Right atrium auricular region (tissue), 2 donors: ENCODE measurements around the gene NOP9. TPM values are rescaled to one million over a fixed set of nuclear protein-coding genes. Genes with fewer than 3 reads are reported as not detected.
A peak's percentile ranks its signal among the peaks of the same experiment; 100 is the strongest.

Experiments
- DNase-seq: peaks from one replicate; pipeline ENCODE4 v3.0.0-alpha.2; 2019; ENCODE audit warnings: low spot score
- H3K27ac ChIP-seq, 2 donors: fragments of 200-600 bp; sonication (generic); 1 replicate in 1 of 2; 2 replicates in 1 of 2; pipeline ENCODE4 v1.5.1; 2016 to 2019
- H3K27me3 ChIP-seq, 2 donors: fragments of 200-600 bp; sonication (generic); one replicate each; pipeline versions ENCODE4 v1.5.1 to v1.6.0; 2017 to 2019
- H3K36me3 ChIP-seq: fragments of 200-600 bp; sonication (generic); one replicate; pipeline ENCODE4 v1.5.1; 2016
- H3K4me1 ChIP-seq, 2 donors: fragments of 200-600 bp; sonication (generic); one replicate each; pipeline versions ENCODE4 v1.5.1 to v1.6.0; 2017 to 2019
- H3K4me3 ChIP-seq, 2 donors: fragments of 200-600 bp; sonication (generic); 1 replicate in 1 of 2; 2 replicates in 1 of 2; pipeline ENCODE4 v1.5.1; 2017 to 2019; ENCODE audit warnings: mild to moderate bottlenecking in 1 of 2, moderate library complexity in 1 of 2
- H3K9me3 ChIP-seq, 2 donors: fragments of 200-600 bp; sonication (generic); one replicate each; pipeline ENCODE4 v1.5.1; 2019
- CTCF ChIP-seq, 2 donors: fragments of 200-600 bp; sonication (generic); IDR thresholded peaks; one replicate each; pipeline ENCODE4 v1.5.1; 2019; ENCODE audit warnings: antibody characterized with exemption in 2 of 2
- total RNA-seq, 2 donors: library from RNA; depleted of rRNA; stranded (reverse); fragments of >200 nt; gene quantifications; one replicate each; pipeline ENCODE4 v1.1.0, GENCODE V29; 2016

The NOP9 gene
- total RNA-seq, 2 donors from 2014 or later, result 13.9 to 15.5 TPM

GRCh38 chr14:24307156-24307574 lies 7.5 kb downstream of the NOP9 start:
- H3K4me3 ChIP-seq, result no peak overlapping the region
- no peak for DNase-seq
- H3K27ac ChIP-seq, result no peak overlapping the region
- H3K4me1 ChIP-seq, result peaks cover 0 to 30% of the 10 kb centered on the region in 2 donors
- no peak for TF ChIP-seq CTCF (IDR thresholded peaks at IDR 0.05)
- H3K9me3 ChIP-seq, result no peaks in the 10 kb centered on the region
- H3K27me3 ChIP-seq, result no peaks in the 10 kb centered on the region
- H3K36me3 ChIP-seq, result peaks cover 52% of the 10 kb centered on the region

GRCh38 chr14:24307575-24308341 lies 8.1 kb downstream of the NOP9 start, which contains the start of gene CIDEB:
TSS of gene CIDEB (minus strand) at chr14:24307977. CDS start at chr14:24307858, 119 bp downstream.
- TF ChIP-seq CTCF (IDR thresholded peaks at IDR 0.05), result peak; percentile 87 to 90
- Histone ChIP-seq H3K27ac (no peak within 1 kb of the TSS), H3K27me3 (no peaks in the 10 kb centered on the region), H3K36me3 (peaks cover 46% of the 10 kb centered on the region), H3K4me1 (peaks cover 0 to 36% of the 10 kb centered on the region in 2 donors), H3K4me3 (no peak within 1 kb of the TSS), H3K9me3 (no peaks in the 10 kb centered on the region)
- no peak for DNase-seq

GRCh38 chr14:24308342-24309124 lies 8.9 kb downstream of the NOP9 start:
- no peak for DNase-seq
- peaks cover 38% of the 10 kb centered on the region for H3K36me3 ChIP-seq
- H3K27ac ChIP-seq, result no peak overlapping the region
- TF ChIP-seq CTCF (IDR thresholded peaks at IDR 0.05), result peak in 1 of 2 donors; percentile 14
- H3K4me1 ChIP-seq, result peaks cover 0 to 42% of the 10 kb centered on the region in 2 donors
- no peaks in the 10 kb centered on the region for H3K9me3 ChIP-seq
- no peak overlapping the region for H3K4me3 ChIP-seq
- no peaks in the 10 kb centered on the region for H3K27me3 ChIP-seq

- Histone ChIP-seq H3K9me3 (no peaks in the 10 kb centered on the region), H3K36me3 (peaks cover 27% of the 10 kb centered on the region), H3K4me3 (peak within 1 kb of the TSS; percentile 37 to 64), H3K27me3 (no peaks in the 10 kb centered on the region), H3K4me1 (peaks cover 0 to 52% of the 10 kb centered on the region in 2 donors), H3K27ac (peak within 1 kb of the TSS; percentile 75 to 86)
- TF ChIP-seq CTCF (IDR thresholded peaks at IDR 0.05), result no peak
- no peak for DNase-seq
Observed at GRCh38 chr14:24309538-24310264, 10.1 kb downstream of the NOP9 start, which contains the start of gene LTB4R2. TSS of gene LTB4R2 (plus strand) at chr14:24310140. CDS start at chr14:24310665, 525 bp downstream.

GRCh38 chr14:24310265-24310645 lies 10.6 kb downstream of the NOP9 start:
- DNase-seq, result no peak

More at GRCh38 chr14:24310265-24310645, 10.6 kb downstream of the NOP9 start:
- Histone ChIP-seq H3K36me3 (peaks cover 21% of the 10 kb centered on the region), H3K27ac (peak overlapping the region; percentile 75 to 86), H3K27me3 (no peaks in the 10 kb centered on the region), H3K4me3 (peak overlapping the region; percentile 37 to 64), H3K4me1 (peaks cover 0 to 57% of the 10 kb centered on the region in 2 donors), H3K9me3 (no peaks in the 10 kb centered on the region)
- no peak for TF ChIP-seq CTCF (IDR thresholded peaks at IDR 0.05)
